GOT3 (cell line): Measurements from ENCODE around the gene HNRNPUL2.

Experiments used
- DNase-seq: peaks from one replicate; lab custom pipeline; 2025; ENCODE audit warnings: mixed read lengths; lab: John Stamatoyannopoulos, UW

HNRNPUL2 gene

GRCh38 chr11:62726915-62727164 lies 417 bp downstream of the HNRNPUL2 start:
- DNase-seq = no peak

DNA sequence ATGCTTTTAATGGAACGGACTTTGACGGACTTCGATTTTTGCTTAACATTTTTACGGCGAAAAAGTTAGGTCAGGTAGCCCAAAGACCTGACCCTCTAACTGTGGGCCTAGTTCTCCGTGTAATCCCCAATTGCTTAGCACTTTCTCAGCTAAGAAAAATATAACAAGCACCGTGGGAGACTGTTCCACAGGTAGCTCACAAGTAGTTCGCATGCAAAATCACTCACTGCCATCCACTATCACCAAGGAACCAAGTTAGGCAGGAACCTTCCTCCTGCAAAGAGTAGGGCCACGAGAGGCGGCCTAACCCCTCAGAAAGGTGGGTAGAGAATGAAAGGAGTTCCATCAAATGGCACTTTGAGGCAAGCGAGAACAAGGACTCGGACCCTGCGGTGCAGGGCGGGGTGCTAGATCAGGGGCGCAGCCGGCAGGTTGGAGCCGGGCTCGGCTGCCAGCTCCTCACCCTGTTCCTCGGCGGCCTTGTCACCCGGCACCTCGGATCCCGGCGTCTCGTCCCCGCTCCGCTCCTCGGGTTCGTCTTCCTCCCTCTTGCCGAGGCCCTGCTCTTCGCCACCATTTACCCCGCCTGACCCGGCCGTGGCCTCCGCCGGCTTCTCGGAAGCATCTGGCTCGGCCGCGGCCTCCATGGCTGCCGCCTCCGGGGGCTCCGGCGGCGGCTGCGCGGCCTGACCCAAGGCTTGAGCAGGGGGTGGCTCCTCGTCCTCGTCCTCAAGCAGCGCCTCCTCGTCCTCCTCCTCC lies 922 bp downstream of the HNRNPUL2 start:
- no peak for DNase-seq

DNA sequence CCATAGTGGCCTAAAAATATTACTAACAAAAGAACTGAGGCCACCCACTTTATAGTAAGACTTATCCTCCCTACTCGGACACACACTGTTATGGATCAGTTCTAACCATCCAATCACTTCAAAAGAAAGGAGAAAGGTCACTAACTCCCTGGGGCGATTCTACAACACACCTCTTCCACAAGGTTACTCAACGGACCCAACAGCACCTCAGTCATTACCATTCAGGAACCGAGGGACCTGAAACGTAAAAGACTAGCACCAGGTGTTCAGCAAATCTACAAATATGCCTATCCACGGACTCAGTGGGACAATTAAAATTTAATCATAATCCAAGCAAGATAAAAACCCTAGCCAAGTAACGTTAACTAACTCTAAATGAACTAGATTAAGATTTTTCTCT lies 1.6 kb downstream of the HNRNPUL2 start:
- DNase-seq = no peak

DNA sequence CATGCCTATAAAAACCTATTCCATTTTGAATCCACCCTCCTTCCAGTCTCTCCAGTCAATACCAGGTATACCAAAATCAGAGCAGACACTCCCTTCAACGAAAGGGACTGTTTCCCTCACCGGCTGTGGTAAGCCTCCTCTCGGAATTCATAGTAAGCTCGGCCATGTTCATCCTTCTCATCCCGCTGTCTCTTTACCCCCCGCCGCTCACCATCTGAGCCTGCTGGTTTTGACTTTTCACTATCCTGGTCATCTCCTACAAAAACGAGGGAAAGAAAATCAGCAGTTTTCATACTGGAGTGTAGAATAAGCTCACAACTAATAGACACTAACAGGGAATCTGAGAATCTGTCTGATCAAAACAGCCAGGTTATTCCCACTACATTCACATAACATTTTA lies 3.1 kb downstream of the HNRNPUL2 start:
- no peak for DNase-seq

- DNase-seq = no peak
Measured at GRCh38 chr11:62721994-62722393, 5.3 kb downstream of the HNRNPUL2 start.

GRCh38 chr11:62719302-62719978 lies 7.8 kb downstream of the HNRNPUL2 start:
- DNase-seq = no peak

- DNase-seq = no peak
Measured at GRCh38 chr11:62716816-62717215, 10.4 kb downstream of the HNRNPUL2 start.

DNA sequence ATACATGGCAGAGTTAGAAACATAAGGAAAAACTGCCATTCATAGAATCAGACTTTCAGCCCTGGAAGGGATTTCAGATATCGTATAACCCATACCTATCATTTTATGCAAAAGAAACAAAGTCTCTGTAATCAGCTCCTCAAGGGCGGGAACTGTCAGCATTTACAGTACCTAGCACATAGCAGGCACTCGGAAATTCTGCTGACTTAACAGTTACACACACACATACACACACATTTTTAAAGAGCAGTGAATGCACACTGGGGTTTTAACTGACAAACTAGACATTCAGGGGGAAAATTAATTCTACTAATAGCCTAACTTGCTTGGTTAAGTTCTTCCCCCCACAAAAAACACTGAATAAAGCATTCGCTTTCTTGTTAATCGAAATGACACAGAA lies 11.1 kb downstream of the HNRNPUL2 start:
- DNase-seq = no peak

- no peak for DNase-seq
Measured at GRCh38 chr11:62715150-62716130, 11.8 kb downstream of the HNRNPUL2 start.

DNA sequence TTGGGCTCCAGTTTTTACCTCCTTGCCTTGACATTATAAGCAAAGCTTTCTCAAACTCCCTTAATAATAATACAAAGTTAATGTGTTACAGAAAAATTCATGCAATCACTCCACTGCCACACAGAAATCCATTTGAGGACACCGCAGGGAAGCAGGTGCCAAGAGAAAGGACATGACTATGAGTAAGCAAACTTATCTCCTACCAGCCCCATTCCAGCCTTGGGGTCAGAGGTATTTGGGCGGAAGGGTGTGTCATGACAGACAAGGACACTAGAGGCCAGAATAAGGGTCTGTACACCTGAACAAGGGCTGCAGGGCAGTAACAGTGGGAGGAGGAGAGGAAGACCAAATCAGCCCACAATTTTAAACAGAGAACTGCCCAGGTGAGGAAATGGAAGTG lies 13.9 kb downstream of the HNRNPUL2 start:
- no peak for DNase-seq

GRCh38 chr11:62712861-62713260 lies 14.4 kb downstream of the HNRNPUL2 start:
- no peak for DNase-seq

DNA sequence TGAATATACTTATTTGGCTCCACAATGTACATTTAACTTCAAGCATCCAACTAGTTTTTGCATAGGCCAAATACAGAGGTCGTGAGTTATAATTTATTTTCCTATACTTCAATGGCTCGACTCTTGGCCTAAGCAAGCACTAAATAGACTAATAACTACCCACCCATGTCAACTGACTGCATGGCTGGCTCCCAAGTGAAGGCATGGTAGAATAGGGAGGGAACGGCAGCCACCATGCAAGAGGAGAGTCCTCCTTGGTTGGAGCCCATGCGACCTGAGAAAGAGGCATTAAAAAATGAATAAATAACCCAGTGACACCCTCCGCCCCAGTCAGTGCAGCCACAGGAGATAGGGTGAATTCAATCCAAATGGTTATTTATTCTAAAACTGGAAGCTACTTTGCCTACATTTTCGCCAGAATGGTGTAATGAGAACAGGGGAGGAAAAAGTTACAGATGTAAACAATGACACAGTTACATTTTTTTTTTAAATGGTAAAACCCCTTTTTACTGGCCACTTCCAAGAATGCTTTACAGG lies 14.9 kb downstream of the HNRNPUL2 start:
- DNase-seq = no peak

DNA sequence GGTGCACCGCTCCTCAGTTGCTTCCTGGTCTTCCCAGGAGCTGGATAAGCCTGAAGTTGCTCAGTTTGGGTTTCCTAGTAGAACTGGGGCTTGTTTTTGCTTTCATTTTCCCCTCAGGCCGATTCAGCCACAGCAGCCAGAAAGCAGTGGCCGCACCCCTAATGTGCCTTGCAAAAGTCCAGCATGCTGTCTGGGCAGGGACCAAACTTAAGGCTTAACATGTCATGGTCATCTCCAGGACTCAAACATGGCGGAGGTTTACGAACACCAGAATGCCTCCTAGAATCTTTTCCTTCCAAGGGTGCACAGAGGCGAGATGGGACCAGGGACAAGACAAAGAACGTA lies 17.3 kb downstream of the HNRNPUL2 start:
- no peak for DNase-seq

DNA sequence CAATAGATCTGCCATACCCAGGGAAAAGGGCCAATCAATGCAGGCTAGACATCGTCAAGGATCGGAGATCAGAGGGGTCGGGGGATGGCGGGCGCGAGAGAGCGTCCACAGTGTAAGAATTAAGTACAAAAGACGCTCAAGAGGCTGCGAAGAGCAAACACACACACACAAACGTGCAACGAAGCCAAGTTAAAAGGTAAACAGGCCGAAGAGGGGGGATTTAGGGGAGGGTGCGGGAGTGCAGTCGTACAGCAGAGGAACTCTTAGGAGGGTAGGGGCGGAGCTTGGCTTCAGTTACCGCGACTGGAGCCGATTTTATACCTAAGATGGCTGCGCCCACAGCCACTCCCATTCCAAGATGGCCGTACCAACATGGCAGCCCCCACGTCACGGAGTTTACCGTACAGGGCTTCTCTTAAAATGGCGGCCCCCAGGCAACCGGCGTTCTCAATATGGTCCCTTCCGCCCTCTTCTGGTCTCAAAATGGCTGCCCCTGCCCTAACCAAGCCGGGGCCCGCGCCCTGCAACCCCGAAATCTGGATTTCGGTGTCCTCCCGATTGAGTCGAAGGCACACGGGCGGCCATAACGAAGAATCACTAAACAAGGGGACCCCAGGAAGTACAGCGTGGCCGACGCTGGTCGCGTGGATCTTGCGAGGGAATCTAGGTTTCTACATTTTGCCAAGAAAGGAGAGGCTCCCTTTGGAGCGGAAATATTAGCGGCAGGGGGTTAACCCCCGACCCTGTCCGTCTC lies 17.8 kb downstream of the HNRNPUL2 start:
- DNase-seq = peak; percentile 76

GRCh38 chr11:62708793-62709192 lies 18.5 kb downstream of the HNRNPUL2 start:
- no peak for DNase-seq

GRCh38 chr11:62708392-62708791 lies 18.9 kb downstream of the HNRNPUL2 start:
- DNase-seq = no peak

GRCh38 chr11:62707277-62707861 lies 19.9 kb downstream of the HNRNPUL2 start, which contains the start of the genes BSCL2 and GNG3:
Gene BSCL2 (minus strand): TSS chr11:62707424. CDS start chr11:62707195, 229 bp downstream.
Gene GNG3 (plus strand): TSS chr11:62707676. CDS start chr11:62708296, 620 bp downstream.
- no peak for DNase-seq

GRCh38 chr11:62706850-62707247 lies 20.4 kb downstream of the HNRNPUL2 start:
- DNase-seq = no peak

- peak; percentile 88 for DNase-seq
Measured at GRCh38 chr11:62705880-62706849, 21.1 kb downstream of the HNRNPUL2 start.

DNA sequence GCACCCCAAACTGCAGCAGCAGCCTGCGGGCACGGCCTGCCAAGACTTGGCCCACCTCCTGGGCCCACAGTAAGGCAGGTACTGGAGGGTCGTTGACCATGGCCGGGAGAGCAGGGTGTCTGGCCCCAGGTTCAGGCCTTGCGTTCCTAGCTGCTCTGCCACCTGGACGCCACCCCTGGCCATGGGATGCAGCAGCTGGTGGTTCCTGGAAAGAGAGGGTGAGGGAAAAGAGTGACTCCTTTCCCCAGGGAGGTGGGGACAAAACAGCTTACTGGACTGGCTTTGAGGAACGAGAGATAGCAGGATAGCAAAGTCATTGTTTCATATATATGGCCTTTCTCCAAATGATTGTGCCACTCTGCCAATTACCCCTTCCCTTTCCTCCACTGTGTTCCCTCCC lies 21.8 kb downstream of the HNRNPUL2 start:
- no peak for DNase-seq
